OCI-LY7 (cell line): ENCODE measurements around the gene DDAH1. TPM values are rescaled to one million over a fixed set of nuclear protein-coding genes. Genes with fewer than 3 reads are reported as not detected.

Experiments used
- BruUV-seq: library from RNA; stranded (reverse); fragments of 400-500 nt; replicated peaks from 2 replicates; lab custom pipeline; 2021; lab: Mats Ljungman, UMichigan
- CTCF ChIA-PET: fragments of 300-600 bp; sonication (Branson Sonifier 250); formaldehyde crosslinking; loops from one replicate; lab custom pipeline; 2022; ENCODE audit warnings: antibody characterized with exemption; ENCODE audit not compliant: unreplicated experiment; lab: Charles Lee
- POLR2A ChIA-PET: fragments of 300-600 bp; sonication (Branson Sonifier 250); formaldehyde crosslinking; loops from one replicate; lab custom pipeline; 2022; ENCODE audit warnings: antibody characterized with exemption; lab: Charles Lee
- DNase-seq: peaks from one replicate; pipeline ENCODE4 v3.0.0-alpha.2; 2015; ENCODE audit warnings: low spot score
- H2AFZ ChIP-seq: fragments of 200-600 bp; sonication (generic), shearing (Covaris generic); 2 replicates; pipeline ENCODE4 v1.6.1; 2014; ENCODE audit warnings: mild to moderate bottlenecking, antibody characterized with exemption, low read length, moderate library complexity
- H3K27ac ChIP-seq: fragments of 200-600 bp; sonication (generic); 2 replicates; pipeline ENCODE4 v1.5.1; 2014; ENCODE audit warnings: mixed run types, low read depth, mild to moderate bottlenecking, moderate library complexity, low read length, inconsistent platforms; ENCODE audit not compliant: poor library complexity, severe bottlenecking
- H3K36me3 ChIP-seq: fragments of 200-600 bp; sonication (generic); 2 replicates; pipeline ENCODE4 v1.6.1; 2014; ENCODE audit warnings: mild to moderate bottlenecking, antibody characterized with exemption, low read length, moderate library complexity, mixed read lengths; ENCODE audit not compliant: insufficient read depth
- H3K4me1 ChIP-seq: fragments of 200-600 bp; sonication (generic); 2 replicates; pipeline ENCODE4 v1.5.1; 2014; ENCODE audit warnings: mild to moderate bottlenecking, low read length; ENCODE audit not compliant: insufficient read depth, poor library complexity, severe bottlenecking
- H3K4me2 ChIP-seq: fragments of 200-600 bp; sonication (generic); 2 replicates; pipeline ENCODE4 v1.6.1; 2014; ENCODE audit warnings: mild to moderate bottlenecking, low read length
- H3K4me3 ChIP-seq: fragments of 200-600 bp; sonication (generic); 2 replicates; pipeline ENCODE4 v1.5.1; 2014; ENCODE audit warnings: mild to moderate bottlenecking, low read depth, low read length; ENCODE audit not compliant: poor library complexity, severe bottlenecking
- H3K79me2 ChIP-seq: fragments of 200-600 bp; sonication (generic); 2 replicates; pipeline ENCODE4 v1.6.1; 2016; ENCODE audit warnings: low read depth, mild to moderate bottlenecking, low read length, moderate library complexity, mixed read lengths; ENCODE audit not compliant: insufficient read depth
- H3K9me2 ChIP-seq: fragments of 200-600 bp; sonication (generic); 2 replicates; pipeline ENCODE4 v1.6.1; 2016; ENCODE audit warnings: mild to moderate bottlenecking, low read length, mixed read lengths; ENCODE audit not compliant: insufficient read depth
- H3K9me3 ChIP-seq: fragments of 200-600 bp; sonication (generic); 2 replicates; pipeline ENCODE4 v1.6.1; 2014; ENCODE audit warnings: mild to moderate bottlenecking, mixed run types, low read length, mixed read lengths
- H4K20me1 ChIP-seq: fragments of 200-600 bp; sonication (generic); 2 replicates; pipeline ENCODE4 v1.6.1; 2014; ENCODE audit warnings: mild to moderate bottlenecking, antibody characterized with exemption, low read length, moderate library complexity, mixed read lengths; ENCODE audit not compliant: insufficient read depth
- CTCF ChIP-seq: fragments of 200-600 bp; sonication (generic); conservative IDR thresholded peaks from 2 replicates; pipeline ENCODE4 v1.5.1; 2014; ENCODE audit warnings: mild to moderate bottlenecking, antibody characterized with exemption, low read length, moderate library complexity, mixed read lengths
- EZH2phosphoT487 ChIP-seq: fragments of 200-600 bp; sonication (generic); IDR thresholded peaks from 2 replicates; pipeline ENCODE4 v1.6.1; 2018; ENCODE audit warnings: low read depth, borderline replicate concordance, mild to moderate bottlenecking, mixed run types, antibody characterized with exemption, low read length, moderate library complexity, mixed read lengths
- intact Hi-C: fragments of 100-400 bp; cut with micrococcal nuclease; formaldehyde crosslinking; loops from one replicate; pipeline ENCODE4 v1.10.0; 2022; ENCODE audit not compliant: unreplicated experiment
- total RNA-seq, 2 experiments: library from RNA; depleted of rRNA in 1 of 2; stranded (reverse); fragments of >200 nt in 1 of 2; shearing (Covaris generic) in 1 of 2; gene quantifications; 2 replicates each; pipeline ENCODE4 v1.2.3, GENCODE V29; 2014 to 2022

The DDAH1 gene
- total RNA-seq, 2 experiments from 2014 or later = not detected

- no TSS peak for BruUV-seq
- H4K20me1 ChIP-seq = no peaks in the 10 kb centered on the region
- H3K4me2 ChIP-seq = no peak overlapping the region
- H3K4me1 ChIP-seq = no peaks in the 10 kb centered on the region
- H3K4me3 ChIP-seq = no peak overlapping the region
- no peaks in the 10 kb centered on the region for H3K9me3 ChIP-seq
- POLR2A ChIA-PET = no interaction called here
- H3K36me3 ChIP-seq = no peaks in the 10 kb centered on the region
- CTCF ChIA-PET = no interaction called here
- H3K79me2 ChIP-seq = no peaks in the 10 kb centered on the region
- DNase-seq = no peak
- no peak overlapping the region for H2AFZ ChIP-seq
- H3K27ac ChIP-seq = no peak overlapping the region
- no peaks in the 10 kb centered on the region for H3K9me2 ChIP-seq
- intact Hi-C loops = no loop called here
- TF ChIP-seq CTCF (no peak), EZH2phosphoT487 (no peak)
These were observed 142.3 kb downstream of the DDAH1 start for GRCh38 chr1:85322655-85323054.

GRCh38 chr1:85321237-85321964 lies 143.6 kb downstream of the DDAH1 start:
- Histone ChIP-seq H3K79me2 (no peaks in the 10 kb centered on the region), H2AFZ (no peak overlapping the region), H3K27ac (no peak overlapping the region), H3K4me2 (no peak overlapping the region), H3K36me3 (no peaks in the 10 kb centered on the region), H3K9me3 (no peaks in the 10 kb centered on the region), H3K4me3 (no peak overlapping the region), H4K20me1 (no peaks in the 10 kb centered on the region), H3K4me1 (no peaks in the 10 kb centered on the region), H3K9me2 (no peaks in the 10 kb centered on the region)
- intact Hi-C loops = no loop called here
- POLR2A ChIA-PET = interaction anchor here (0.6 to 0.7 kb wide), 4 partner anchors 35 to 1550 kb away, joined by 3 to 6 read pairs (median 4); no protein-coding TSS in a partner anchor
- TF ChIP-seq EZH2phosphoT487 = no peak
- TF ChIP-seq CTCF = no peak
- BruUV-seq = no TSS peak
- no peak for DNase-seq
- CTCF ChIA-PET = no interaction called here

GRCh38 chr1:85320371-85321131 lies 144.4 kb downstream of the DDAH1 start:
- Histone ChIP-seq H3K9me2 (no peaks in the 10 kb centered on the region), H3K27ac (no peak overlapping the region), H3K4me3 (no peak overlapping the region), H3K4me2 (no peak overlapping the region), H3K4me1 (no peaks in the 10 kb centered on the region), H2AFZ (no peak overlapping the region), H3K9me3 (no peaks in the 10 kb centered on the region), H4K20me1 (no peaks in the 10 kb centered on the region), H3K36me3 (no peaks in the 10 kb centered on the region), H3K79me2 (no peaks in the 10 kb centered on the region)
- POLR2A ChIA-PET = interaction anchor here (0.6 to 0.7 kb wide), 4 partner anchors 36 to 1550 kb away, joined by 3 to 6 read pairs (median 4); no protein-coding TSS in a partner anchor
- no peak for DNase-seq
- intact Hi-C loops = no loop called here
- TF ChIP-seq CTCF = no peak
- no peak for TF ChIP-seq EZH2phosphoT487
- no TSS peak for BruUV-seq
- CTCF ChIA-PET = no interaction called here
